Nephron (organoid): ENCODE data around the gene FOXJ1.

Source experiments
- H3K27ac Mint-ChIP-seq, 3 experiments: 2 replicates each; pipeline ENCODE4 v1.8.0; 2020; ENCODE audit warnings: mixed read lengths in 3 of 3, mild to moderate bottlenecking in 2 of 3, moderate library complexity in 1 of 3
- H3K27me3 Mint-ChIP-seq: 2 replicates; pipeline ENCODE4 v1.8.0; 2021; ENCODE audit warnings: low read depth, mild to moderate bottlenecking, moderate library complexity, mixed read lengths
- H3K36me3 Mint-ChIP-seq: 2 replicates; pipeline ENCODE4 v1.8.0; 2020; ENCODE audit warnings: low read depth, mixed read lengths
- H3K4me1 Mint-ChIP-seq: 2 replicates; pipeline ENCODE4 v1.8.0; 2020; ENCODE audit warnings: mixed read lengths
- H3K4me3 Mint-ChIP-seq, 3 experiments: 2 replicates each; pipeline ENCODE4 v1.8.0; 2020; ENCODE audit warnings: mild to moderate bottlenecking in 3 of 3, mixed read lengths in 3 of 3, moderate library complexity in 2 of 3
- H3K9me3 Mint-ChIP-seq: 2 replicates; pipeline ENCODE4 v1.8.0; 2020; ENCODE audit warnings: mixed read lengths
- CTCF ChIP-seq, 3 experiments: fragments of 200-600 bp; sonication (generic); IDR thresholded peaks; one replicate each; pipeline ENCODE4 v1.5.0; 2021; ENCODE audit warnings: antibody characterized with exemption in 3 of 3; ENCODE audit not compliant: unreplicated experiment in 3 of 3

The FOXJ1 gene

GRCh38 chr17:76137001-76137350, 4.1 kb downstream of the FOXJ1 start:
- Mint-ChIP-seq H3K27me3 (peaks cover 84% of the 10 kb centered on the region), H3K27ac (peak overlapping the region; percentile 23 to 61 (median 56)), H3K36me3 (peaks cover 3% of the 10 kb centered on the region), H3K4me3 (peak overlapping the region in 1 of 3 experiments; percentile 8), H3K9me3 (no peaks in the 10 kb centered on the region), H3K4me1 (peaks cover 39% of the 10 kb centered on the region)
- TF ChIP-seq CTCF (IDR thresholded peaks at IDR 0.05; ENCODE audit: unreplicated experiment in 3 of 3) = no peak

GRCh38 chr17:76136276-76137000, 4.6 kb downstream of the FOXJ1 start:
- Mint-ChIP-seq H3K36me3 (peaks cover 3% of the 10 kb centered on the region), H3K27ac (peak overlapping the region; percentile 23 to 61 (median 56)), H3K27me3 (peaks cover 84% of the 10 kb centered on the region), H3K4me1 (peaks cover 36% of the 10 kb centered on the region), H3K4me3 (peak overlapping the region in 1 of 3 experiments; percentile 8), H3K9me3 (no peaks in the 10 kb centered on the region)
- TF ChIP-seq CTCF (IDR thresholded peaks at IDR 0.05; ENCODE audit: unreplicated experiment in 3 of 3) = no peak

- TF ChIP-seq CTCF (IDR thresholded peaks at IDR 0.05; ENCODE audit: unreplicated experiment in 3 of 3) = no peak
- Mint-ChIP-seq H3K9me3 (no peaks in the 10 kb centered on the region), H3K4me1 (peaks cover 38% of the 10 kb centered on the region), H3K36me3 (peaks cover 3% of the 10 kb centered on the region), H3K27ac (peak overlapping the region in 1 of 3 experiments; percentile 82), H3K4me3 (no peak overlapping the region), H3K27me3 (peaks cover 85% of the 10 kb centered on the region)
Observed at GRCh38 chr17:76135810-76136188, 5.2 kb downstream of the FOXJ1 start.

GRCh38 chr17:76134911-76135809, 5.9 kb downstream of the FOXJ1 start:
- peak overlapping the region; percentile 68 to 85 (median 82) for H3K27ac Mint-ChIP-seq
- no peaks in the 10 kb centered on the region for H3K9me3 Mint-ChIP-seq
- H3K27me3 Mint-ChIP-seq = peaks cover 85% of the 10 kb centered on the region
- H3K36me3 Mint-ChIP-seq = peaks cover 3% of the 10 kb centered on the region
- H3K4me1 Mint-ChIP-seq = peaks cover 34% of the 10 kb centered on the region
- TF ChIP-seq CTCF (IDR thresholded peaks at IDR 0.05; ENCODE audit: unreplicated experiment in 3 of 3) = no peak
- H3K4me3 Mint-ChIP-seq = peak overlapping the region in 2 of 3 experiments; percentile 12 to 20

- no peak for TF ChIP-seq CTCF (IDR thresholded peaks at IDR 0.05; ENCODE audit: unreplicated experiment in 3 of 3)
- Mint-ChIP-seq H3K4me3 (no peak overlapping the region), H3K36me3 (peaks cover 3% of the 10 kb centered on the region), H3K4me1 (peaks cover 16% of the 10 kb centered on the region), H3K9me3 (no peaks in the 10 kb centered on the region), H3K27ac (peak overlapping the region in 1 of 3 experiments; percentile 46), H3K27me3 (peaks cover 80% of the 10 kb centered on the region)
Observed at GRCh38 chr17:76132574-76133338, 8.3 kb downstream of the FOXJ1 start.
